WTC11 (cell line): ENCODE data around the gene MYL10. TPM values are rescaled to one million over a fixed set of nuclear protein-coding genes. Genes with fewer than 3 reads are reported as not detected.

ENCODE experiments used
- ATAC-seq: fragments of 200-7000 bp; cut with Tn5 transposase; 2 replicates; pipeline ENCODE4 v1.10.0; 2021; ENCODE audit warnings: mild to moderate bottlenecking, moderate library complexity
- CTCF ChIA-PET: fragments of 300-600 bp; sonication (Branson Sonifier 250); formaldehyde crosslinking; loops from one replicate; lab custom pipeline; 2021; ENCODE audit warnings: antibody characterized with exemption; lab: Charles Lee
- POLR2A ChIA-PET: fragments of 350-600 bp; sonication (Branson Sonifier 250); formaldehyde crosslinking; loops from one replicate; lab custom pipeline; 2021; ENCODE audit warnings: antibody characterized with exemption; lab: Charles Lee
- DNase-seq: peaks from one replicate; pipeline ENCODE4 v3.0.0; 2021; ENCODE audit warnings: low spot score
- H3K27ac Mint-ChIP-seq: 2 replicates; pipeline ENCODE4 v1.8.0; 2021; ENCODE audit warnings: mixed read lengths
- H3K27me3 Mint-ChIP-seq: 2 replicates; pipeline ENCODE4 v1.8.0; 2021; ENCODE audit warnings: low read depth, mild to moderate bottlenecking, moderate library complexity, mixed read lengths
- H3K36me3 Mint-ChIP-seq: 2 replicates; pipeline ENCODE4 v1.8.0; 2021; ENCODE audit warnings: mixed read lengths
- H3K4me1 Mint-ChIP-seq: 2 replicates; pipeline ENCODE4 v1.8.0; 2022; ENCODE audit warnings: mixed read lengths
- H3K4me3 Mint-ChIP-seq: 2 replicates; pipeline ENCODE4 v1.8.0; 2021; ENCODE audit warnings: mild to moderate bottlenecking, moderate library complexity, mixed read lengths
- H3K9me3 Mint-ChIP-seq: 2 replicates; pipeline ENCODE4 v1.8.0; 2021; ENCODE audit warnings: mixed read lengths
- ELF4 ChIP-seq: sonication (generic); formaldehyde crosslinking; IDR thresholded peaks from 2 replicates; pipeline ENCODE4 v1.8.1; 2022; ENCODE audit warnings: low read depth, mild to moderate bottlenecking, moderate library complexity, missing genetic modification reagents
- ESRRA ChIP-seq: sonication (generic); formaldehyde crosslinking; IDR thresholded peaks from 2 replicates; pipeline ENCODE4 v1.8.1; 2022; ENCODE audit warnings: mild to moderate bottlenecking, missing genetic modification reagents, borderline replicate concordance
- IRF2 ChIP-seq: sonication (generic); formaldehyde crosslinking; IDR thresholded peaks from 2 replicates; pipeline ENCODE4 v1.8.0; 2022; ENCODE audit warnings: low read depth, missing genetic modification reagents, borderline replicate concordance
- JUN ChIP-seq: sonication (generic); formaldehyde crosslinking; IDR thresholded peaks from 2 replicates; pipeline ENCODE4 v1.8.0; 2023; ENCODE audit warnings: mild to moderate bottlenecking, missing genetic modification reagents
- MYBL2 ChIP-seq: sonication (generic); formaldehyde crosslinking; IDR thresholded peaks from 2 replicates; pipeline ENCODE4 v1.8.1; 2023; ENCODE audit warnings: mild to moderate bottlenecking, moderate library complexity, missing genetic modification reagents
- OVOL2 ChIP-seq: fragments of 250-450 bp; sonication (Bioruptor Pico); IDR thresholded peaks from 2 replicates; pipeline ENCODE4 v1.9.0; 2021; ENCODE audit warnings: mild to moderate bottlenecking, borderline replicate concordance
- TEAD4 ChIP-seq: sonication (generic); formaldehyde crosslinking; IDR thresholded peaks from 2 replicates; pipeline ENCODE4 v1.8.0; 2022; ENCODE audit warnings: mild to moderate bottlenecking, missing genetic modification reagents
- ZNF317 ChIP-seq: sonication (generic); formaldehyde crosslinking; IDR thresholded peaks from 2 replicates; pipeline ENCODE4 v1.8.1; 2023; ENCODE audit warnings: low read depth, mild to moderate bottlenecking, moderate library complexity, missing genetic modification reagents, borderline replicate concordance
- total RNA-seq: library from RNA; stranded (reverse); gene quantifications from 3 replicates; pipeline ENCODE4 v1.2.3, GENCODE V29; 2021
- TF ChIP-seq, protein P1 (sequence below): sonication (generic); formaldehyde crosslinking; IDR thresholded peaks from 2 replicates; pipeline ENCODE4 v1.8.1; 2023; ENCODE audit warnings: mild to moderate bottlenecking, missing genetic modification reagents
- TF ChIP-seq, protein P2 (sequence below): sonication (generic); formaldehyde crosslinking; IDR thresholded peaks from 2 replicates; pipeline ENCODE4 v1.8.0; 2022; ENCODE audit warnings: mild to moderate bottlenecking, missing genetic modification reagents
- TF ChIP-seq, protein P3 (sequence below): sonication (generic); formaldehyde crosslinking; IDR thresholded peaks from 2 replicates; pipeline ENCODE4 v1.8.0; 2022; ENCODE audit warnings: missing genetic modification reagents
- TF ChIP-seq, protein P4 (sequence below): fragments of 250-450 bp; sonication (Bioruptor Pico); IDR thresholded peaks from 2 replicates; pipeline ENCODE4 v1.9.0; 2021; ENCODE audit warnings: mild to moderate bottlenecking, borderline replicate concordance
- TF ChIP-seq, protein P5 (sequence below): sonication (generic); formaldehyde crosslinking; IDR thresholded peaks from 2 replicates; pipeline ENCODE4 v1.8.1; 2022; ENCODE audit warnings: low read depth, mild to moderate bottlenecking, moderate library complexity, missing genetic modification reagents, borderline replicate concordance
- TF ChIP-seq, protein P6 (sequence below): sonication (generic); formaldehyde crosslinking; IDR thresholded peaks from 2 replicates; pipeline ENCODE4 v1.8.1; 2023; ENCODE audit warnings: mild to moderate bottlenecking, missing genetic modification reagents, moderate library complexity

Gene MYL10
- total RNA-seq, 1 experiment from 2014 or later, result not detected

DNA sequence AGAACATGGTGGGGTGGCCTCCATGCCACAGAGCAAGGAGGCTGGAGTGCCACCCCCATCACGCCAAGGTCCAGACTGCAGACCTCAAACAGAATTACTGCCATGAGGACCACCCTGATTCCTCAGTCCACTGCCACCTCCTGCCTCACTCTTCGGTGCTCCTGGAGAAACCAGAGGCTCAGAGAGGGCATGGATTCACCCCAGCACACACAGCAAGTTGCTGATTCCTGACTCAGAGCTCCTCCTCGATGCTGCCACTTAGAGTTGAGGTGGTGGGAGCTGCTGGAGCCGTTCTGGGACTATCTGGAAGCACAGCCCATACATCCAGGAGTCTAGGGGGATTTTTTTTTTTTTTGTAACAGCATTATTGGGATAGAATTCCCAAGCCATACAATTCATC lies 22.0 kb upstream of the MYL10 start:
- ATAC-seq, result no peak
- H3K27ac Mint-ChIP-seq, result no peak overlapping the region
- H3K4me3 Mint-ChIP-seq, result no peak overlapping the region
- ChIA-PET POLR2A (interaction anchor here (0.6 kb wide), 1 partner anchor 128 kb away, joined by 4 read pairs; no protein-coding TSS in a partner anchor), CTCF (interaction anchor here (0.6 to 0.8 kb wide), 3 partner anchors 19 to 70 kb away, joined by 3 to 5 read pairs (median 4); no protein-coding TSS in a partner anchor)
- no peaks in the 10 kb centered on the region; the same call in 1 of the 2 replicates for H3K27me3 Mint-ChIP-seq
- H3K4me1 Mint-ChIP-seq, result peaks cover 2% of the 10 kb centered on the region; the same call in 1 of the 2 replicates
- H3K9me3 Mint-ChIP-seq, result no peaks in the 10 kb centered on the region
- no peak for DNase-seq
- no peak for TF ChIP-seq ZNF317 (CRISPR knock-in tag)
- TF ChIP-seq, protein P1, sequence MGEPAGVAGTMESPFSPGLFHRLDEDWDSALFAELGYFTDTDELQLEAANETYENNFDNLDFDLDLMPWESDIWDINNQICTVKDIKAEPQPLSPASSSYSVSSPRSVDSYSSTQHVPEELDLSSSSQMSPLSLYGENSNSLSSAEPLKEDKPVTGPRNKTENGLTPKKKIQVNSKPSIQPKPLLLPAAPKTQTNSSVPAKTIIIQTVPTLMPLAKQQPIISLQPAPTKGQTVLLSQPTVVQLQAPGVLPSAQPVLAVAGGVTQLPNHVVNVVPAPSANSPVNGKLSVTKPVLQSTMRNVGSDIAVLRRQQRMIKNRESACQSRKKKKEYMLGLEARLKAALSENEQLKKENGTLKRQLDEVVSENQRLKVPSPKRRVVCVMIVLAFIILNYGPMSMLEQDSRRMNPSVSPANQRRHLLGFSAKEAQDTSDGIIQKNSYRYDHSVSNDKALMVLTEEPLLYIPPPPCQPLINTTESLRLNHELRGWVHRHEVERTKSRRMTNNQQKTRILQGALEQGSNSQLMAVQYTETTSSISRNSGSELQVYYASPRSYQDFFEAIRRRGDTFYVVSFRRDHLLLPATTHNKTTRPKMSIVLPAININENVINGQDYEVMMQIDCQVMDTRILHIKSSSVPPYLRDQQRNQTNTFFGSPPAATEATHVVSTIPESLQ, result no peak
- TF ChIP-seq ESRRA (CRISPR knock-in tag), result no peak
- TF ChIP-seq OVOL2 (CRISPR knock-in tag), result no peak
- TF ChIP-seq ELF4, result no peak
- TF ChIP-seq, protein P2, sequence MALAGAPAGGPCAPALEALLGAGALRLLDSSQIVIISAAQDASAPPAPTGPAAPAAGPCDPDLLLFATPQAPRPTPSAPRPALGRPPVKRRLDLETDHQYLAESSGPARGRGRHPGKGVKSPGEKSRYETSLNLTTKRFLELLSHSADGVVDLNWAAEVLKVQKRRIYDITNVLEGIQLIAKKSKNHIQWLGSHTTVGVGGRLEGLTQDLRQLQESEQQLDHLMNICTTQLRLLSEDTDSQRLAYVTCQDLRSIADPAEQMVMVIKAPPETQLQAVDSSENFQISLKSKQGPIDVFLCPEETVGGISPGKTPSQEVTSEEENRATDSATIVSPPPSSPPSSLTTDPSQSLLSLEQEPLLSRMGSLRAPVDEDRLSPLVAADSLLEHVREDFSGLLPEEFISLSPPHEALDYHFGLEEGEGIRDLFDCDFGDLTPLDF (CRISPR knock-in tag), result no peak
- TF ChIP-seq, protein P3, sequence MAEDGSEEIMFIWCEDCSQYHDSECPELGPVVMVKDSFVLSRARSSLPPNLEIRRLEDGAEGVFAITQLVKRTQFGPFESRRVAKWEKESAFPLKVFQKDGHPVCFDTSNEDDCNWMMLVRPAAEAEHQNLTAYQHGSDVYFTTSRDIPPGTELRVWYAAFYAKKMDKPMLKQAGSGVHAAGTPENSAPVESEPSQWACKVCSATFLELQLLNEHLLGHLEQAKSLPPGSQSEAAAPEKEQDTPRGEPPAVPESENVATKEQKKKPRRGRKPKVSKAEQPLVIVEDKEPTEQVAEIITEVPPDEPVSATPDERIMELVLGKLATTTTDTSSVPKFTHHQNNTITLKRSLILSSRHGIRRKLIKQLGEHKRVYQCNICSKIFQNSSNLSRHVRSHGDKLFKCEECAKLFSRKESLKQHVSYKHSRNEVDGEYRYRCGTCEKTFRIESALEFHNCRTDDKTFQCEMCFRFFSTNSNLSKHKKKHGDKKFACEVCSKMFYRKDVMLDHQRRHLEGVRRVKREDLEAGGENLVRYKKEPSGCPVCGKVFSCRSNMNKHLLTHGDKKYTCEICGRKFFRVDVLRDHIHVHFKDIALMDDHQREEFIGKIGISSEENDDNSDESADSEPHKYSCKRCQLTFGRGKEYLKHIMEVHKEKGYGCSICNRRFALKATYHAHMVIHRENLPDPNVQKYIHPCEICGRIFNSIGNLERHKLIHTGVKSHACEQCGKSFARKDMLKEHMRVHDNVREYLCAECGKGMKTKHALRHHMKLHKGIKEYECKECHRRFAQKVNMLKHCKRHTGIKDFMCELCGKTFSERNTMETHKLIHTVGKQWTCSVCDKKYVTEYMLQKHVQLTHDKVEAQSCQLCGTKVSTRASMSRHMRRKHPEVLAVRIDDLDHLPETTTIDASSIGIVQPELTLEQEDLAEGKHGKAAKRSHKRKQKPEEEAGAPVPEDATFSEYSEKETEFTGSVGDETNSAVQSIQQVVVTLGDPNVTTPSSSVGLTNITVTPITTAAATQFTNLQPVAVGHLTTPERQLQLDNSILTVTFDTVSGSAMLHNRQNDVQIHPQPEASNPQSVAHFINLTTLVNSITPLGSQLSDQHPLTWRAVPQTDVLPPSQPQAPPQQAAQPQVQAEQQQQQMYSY (CRISPR knock-in tag), result no peak
- TF ChIP-seq, protein P4, sequence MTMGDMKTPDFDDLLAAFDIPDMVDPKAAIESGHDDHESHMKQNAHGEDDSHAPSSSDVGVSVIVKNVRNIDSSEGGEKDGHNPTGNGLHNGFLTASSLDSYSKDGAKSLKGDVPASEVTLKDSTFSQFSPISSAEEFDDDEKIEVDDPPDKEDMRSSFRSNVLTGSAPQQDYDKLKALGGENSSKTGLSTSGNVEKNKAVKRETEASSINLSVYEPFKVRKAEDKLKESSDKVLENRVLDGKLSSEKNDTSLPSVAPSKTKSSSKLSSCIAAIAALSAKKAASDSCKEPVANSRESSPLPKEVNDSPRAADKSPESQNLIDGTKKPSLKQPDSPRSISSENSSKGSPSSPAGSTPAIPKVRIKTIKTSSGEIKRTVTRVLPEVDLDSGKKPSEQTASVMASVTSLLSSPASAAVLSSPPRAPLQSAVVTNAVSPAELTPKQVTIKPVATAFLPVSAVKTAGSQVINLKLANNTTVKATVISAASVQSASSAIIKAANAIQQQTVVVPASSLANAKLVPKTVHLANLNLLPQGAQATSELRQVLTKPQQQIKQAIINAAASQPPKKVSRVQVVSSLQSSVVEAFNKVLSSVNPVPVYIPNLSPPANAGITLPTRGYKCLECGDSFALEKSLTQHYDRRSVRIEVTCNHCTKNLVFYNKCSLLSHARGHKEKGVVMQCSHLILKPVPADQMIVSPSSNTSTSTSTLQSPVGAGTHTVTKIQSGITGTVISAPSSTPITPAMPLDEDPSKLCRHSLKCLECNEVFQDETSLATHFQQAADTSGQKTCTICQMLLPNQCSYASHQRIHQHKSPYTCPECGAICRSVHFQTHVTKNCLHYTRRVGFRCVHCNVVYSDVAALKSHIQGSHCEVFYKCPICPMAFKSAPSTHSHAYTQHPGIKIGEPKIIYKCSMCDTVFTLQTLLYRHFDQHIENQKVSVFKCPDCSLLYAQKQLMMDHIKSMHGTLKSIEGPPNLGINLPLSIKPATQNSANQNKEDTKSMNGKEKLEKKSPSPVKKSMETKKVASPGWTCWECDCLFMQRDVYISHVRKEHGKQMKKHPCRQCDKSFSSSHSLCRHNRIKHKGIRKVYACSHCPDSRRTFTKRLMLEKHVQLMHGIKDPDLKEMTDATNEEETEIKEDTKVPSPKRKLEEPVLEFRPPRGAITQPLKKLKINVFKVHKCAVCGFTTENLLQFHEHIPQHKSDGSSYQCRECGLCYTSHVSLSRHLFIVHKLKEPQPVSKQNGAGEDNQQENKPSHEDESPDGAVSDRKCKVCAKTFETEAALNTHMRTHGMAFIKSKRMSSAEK (CRISPR knock-in tag), result no peak
- TF ChIP-seq, protein P5, sequence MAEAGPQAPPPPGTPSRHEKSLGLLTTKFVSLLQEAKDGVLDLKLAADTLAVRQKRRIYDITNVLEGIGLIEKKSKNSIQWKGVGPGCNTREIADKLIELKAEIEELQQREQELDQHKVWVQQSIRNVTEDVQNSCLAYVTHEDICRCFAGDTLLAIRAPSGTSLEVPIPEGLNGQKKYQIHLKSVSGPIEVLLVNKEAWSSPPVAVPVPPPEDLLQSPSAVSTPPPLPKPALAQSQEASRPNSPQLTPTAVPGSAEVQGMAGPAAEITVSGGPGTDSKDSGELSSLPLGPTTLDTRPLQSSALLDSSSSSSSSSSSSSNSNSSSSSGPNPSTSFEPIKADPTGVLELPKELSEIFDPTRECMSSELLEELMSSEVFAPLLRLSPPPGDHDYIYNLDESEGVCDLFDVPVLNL, result no peak
- TF ChIP-seq TEAD4 (CRISPR knock-in tag), result no peak
- no peak for TF ChIP-seq JUN (CRISPR knock-in tag)
- TF ChIP-seq MYBL2 (CRISPR knock-in tag), result no peak
- no peak for TF ChIP-seq IRF2 (CRISPR knock-in tag)
- TF ChIP-seq, protein P6, sequence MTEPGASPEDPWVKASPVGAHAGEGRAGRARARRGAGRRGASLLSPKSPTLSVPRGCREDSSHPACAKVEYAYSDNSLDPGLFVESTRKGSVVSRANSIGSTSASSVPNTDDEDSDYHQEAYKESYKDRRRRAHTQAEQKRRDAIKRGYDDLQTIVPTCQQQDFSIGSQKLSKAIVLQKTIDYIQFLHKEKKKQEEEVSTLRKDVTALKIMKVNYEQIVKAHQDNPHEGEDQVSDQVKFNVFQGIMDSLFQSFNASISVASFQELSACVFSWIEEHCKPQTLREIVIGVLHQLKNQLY, result no peak
- H3K36me3 Mint-ChIP-seq, result no peaks in the 10 kb centered on the region
